ENCODE results near the gene CRIM1.

GRCh38 chr2:36354811-36355150 lies 797 bp upstream of the CRIM1 start:
- TF ChIP-seq POLR2A (IDR thresholded peaks at IDR 0.05; ENCODE audit: low read length) (no peak), GATA1 (IDR thresholded peaks at IDR 0.05; ENCODE audit: low read depth, low read length) (no peak)

Data from erythroblast (primary cell).